Raji (cell line): ENCODE results near the gene TCEAL1.

Experiments
- POLR2A ChIP-seq: IDR thresholded peaks from 2 replicates; pipeline ENCODE4 v1.6.1; 2011; ENCODE audit warnings: low read depth, low read length, control low read depth; ENCODE audit not compliant: insufficient read depth

Gene TCEAL1

GRCh38 chrX:103626855-103627254 lies 1.9 kb upstream of the TCEAL1 start:
- TF ChIP-seq POLR2A = no peak

- no peak for TF ChIP-seq POLR2A
Measured at GRCh38 chrX:103629318-103630170, 769 bp downstream of the TCEAL1 start.

DNA sequence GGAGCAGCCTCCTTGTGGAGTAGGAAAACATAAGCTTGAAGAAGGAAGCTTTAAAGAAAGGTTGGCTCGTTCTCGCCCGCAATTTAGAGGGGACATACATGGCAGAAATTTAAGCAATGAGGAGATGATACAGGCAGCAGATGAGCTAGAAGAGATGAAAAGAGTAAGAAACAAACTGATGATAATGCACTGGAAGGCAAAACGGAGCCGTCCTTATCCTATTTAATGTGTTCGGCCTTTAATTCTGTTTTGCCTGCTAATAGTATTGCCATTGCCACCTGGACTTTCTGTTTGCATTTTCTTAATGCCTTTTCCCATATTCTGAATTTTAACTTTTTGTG lies 1.4 kb downstream of the TCEAL1 start:
- no peak for TF ChIP-seq POLR2A

DNA sequence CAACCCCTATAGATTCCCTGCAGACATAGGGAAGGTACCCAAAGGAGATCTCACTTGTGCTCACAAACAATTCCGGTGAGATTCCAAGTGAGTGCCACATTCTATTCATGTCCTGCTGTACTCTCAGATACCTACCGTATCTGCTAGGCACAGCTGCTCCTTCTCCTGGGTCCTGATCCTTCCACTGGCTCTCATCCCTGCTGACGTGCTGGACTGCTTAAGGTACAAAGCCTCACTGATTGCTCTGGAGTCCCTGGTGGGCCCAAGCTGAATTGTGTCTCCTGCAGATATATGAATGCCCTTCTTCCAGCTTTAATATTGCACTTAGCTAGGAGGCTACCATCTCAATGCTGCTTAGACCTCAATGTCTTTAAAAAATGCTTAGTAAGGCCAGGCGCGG lies 2.4 kb downstream of the TCEAL1 start:
- no peak for TF ChIP-seq POLR2A

- TF ChIP-seq POLR2A = no peak
Measured at GRCh38 chrX:103635436-103635835, 6.7 kb downstream of the TCEAL1 start.

- no peak for TF ChIP-seq POLR2A
Measured at GRCh38 chrX:103637604-103638338, 9.0 kb downstream of the TCEAL1 start.

DNA sequence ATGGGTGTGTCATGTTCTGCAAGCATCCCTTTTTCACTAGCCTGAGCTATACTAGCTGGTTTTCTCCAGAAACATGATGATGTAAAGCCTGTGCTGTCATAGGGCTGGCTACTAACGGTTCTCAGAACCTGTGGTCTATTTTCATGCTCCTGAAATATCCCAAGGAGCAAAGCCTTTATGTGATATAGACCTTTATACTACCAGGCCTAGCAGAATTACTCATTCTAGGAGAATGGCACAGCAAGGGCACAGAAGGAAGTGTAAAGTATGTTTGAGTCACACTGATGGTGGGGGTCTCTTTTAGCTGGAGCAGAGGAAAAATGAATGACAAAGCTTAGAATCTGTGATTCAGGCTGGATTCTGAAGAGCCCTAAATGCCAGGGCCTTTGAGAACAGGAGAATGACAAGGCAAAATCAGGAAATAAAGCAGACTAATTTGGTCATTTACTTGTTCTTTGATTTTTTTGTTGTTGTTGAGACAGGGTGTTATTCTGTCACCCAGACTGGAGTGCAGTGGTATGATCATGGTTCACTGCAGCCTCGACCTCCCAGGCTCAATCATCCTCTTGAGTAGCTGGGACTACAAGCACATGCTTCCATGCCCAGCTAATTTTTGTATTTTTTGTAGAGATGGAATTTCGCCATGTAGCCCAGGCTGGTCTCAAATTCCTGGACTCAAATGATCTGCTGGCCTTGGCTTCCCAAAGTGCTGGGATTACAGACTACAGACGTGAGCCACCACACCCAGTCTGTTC lies 11.8 kb downstream of the TCEAL1 start:
- no peak for TF ChIP-seq POLR2A

DNA sequence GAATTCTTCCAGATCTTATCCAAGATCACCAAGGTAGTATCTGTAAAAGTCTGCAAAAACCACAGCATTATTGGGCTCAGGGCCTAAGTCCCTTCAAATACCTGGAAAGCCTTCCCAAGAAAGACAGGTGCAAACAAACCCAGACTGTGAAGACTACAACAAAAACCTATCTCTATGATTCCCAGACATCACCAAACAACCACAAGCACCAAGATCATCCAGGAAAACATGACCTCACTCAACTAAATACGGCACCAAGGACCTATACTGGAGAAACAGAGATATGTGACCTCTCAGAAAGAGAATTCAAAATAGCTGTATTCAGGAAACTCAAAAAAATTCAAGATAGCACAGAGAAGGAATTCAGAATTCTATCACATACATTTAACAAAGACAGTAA lies 15.3 kb downstream of the TCEAL1 start:
- no peak for TF ChIP-seq POLR2A

- TF ChIP-seq POLR2A = no peak
Measured at GRCh38 chrX:103647630-103648029, 18.9 kb downstream of the TCEAL1 start.

DNA sequence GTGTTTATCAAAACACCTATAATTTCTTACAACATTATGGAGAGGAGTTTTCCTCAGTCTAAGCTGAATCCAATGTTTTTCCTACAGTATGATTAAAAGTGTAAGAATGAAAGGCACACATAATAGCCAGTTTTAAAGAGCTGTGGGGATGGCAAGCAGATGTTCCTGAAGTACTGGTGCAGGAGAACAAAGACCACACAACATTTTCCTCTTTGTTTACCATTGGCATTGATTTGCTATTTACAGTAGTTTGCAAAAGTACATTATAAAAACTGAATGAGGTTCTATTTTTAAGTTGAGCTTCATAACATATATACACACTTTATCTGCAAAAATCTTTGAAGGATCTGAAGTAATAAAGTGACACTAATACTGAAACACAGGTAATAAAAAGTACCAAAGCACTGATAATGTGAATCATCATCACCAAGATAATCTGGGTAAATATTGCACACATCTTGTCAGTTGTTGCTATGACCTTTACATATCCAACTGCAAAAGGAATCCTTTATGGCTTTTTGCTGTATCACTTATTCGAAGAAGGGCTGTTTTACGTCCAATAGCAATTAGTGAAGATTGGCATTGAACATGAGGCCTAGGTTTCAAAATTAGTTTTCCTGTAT lies 22.5 kb downstream of the TCEAL1 start:
- TF ChIP-seq POLR2A = no peak

GRCh38 chrX:103656617-103657016 lies 27.8 kb downstream of the TCEAL1 start:
- no peak for TF ChIP-seq POLR2A

- TF ChIP-seq POLR2A = no peak
Measured at GRCh38 chrX:103658681-103659433, 30.1 kb downstream of the TCEAL1 start.

DNA sequence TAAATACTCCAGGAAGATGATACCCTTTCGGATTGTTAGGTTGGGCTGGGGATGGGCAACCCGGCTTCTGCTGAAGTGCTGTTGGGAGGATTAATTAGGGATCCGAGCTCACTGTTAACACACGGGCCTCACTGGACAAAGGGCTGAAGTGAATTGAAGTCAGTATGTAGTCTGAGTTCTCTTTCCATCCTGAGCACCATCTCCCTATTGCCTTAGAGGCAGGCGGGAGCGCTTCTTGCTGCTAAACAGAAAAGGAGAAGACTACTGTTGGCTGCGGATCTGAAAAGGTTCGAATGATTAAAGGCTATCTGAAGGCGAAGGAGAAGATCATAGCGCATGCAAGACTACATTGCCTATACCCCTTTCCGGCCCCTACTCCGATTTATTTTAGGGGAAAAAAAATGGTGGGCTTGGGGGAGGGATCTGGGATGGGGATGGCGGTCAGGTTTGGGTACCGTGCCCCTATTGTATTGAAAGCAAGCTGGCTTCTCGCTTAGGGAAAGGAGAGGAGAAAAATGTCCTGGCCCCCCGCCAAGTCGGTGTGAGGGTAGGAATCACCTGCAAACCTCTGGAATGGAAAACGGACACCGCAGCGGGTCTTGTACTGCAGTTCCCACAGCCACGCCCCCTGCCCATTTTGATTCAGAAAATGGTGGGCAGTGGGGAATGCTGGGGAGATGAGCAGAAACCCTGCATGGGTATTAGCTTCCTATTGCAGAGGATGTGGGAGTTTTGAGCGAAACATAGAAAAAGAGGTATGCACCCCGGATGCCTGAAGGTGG lies 35.4 kb downstream of the TCEAL1 start:
- no peak for TF ChIP-seq POLR2A

DNA sequence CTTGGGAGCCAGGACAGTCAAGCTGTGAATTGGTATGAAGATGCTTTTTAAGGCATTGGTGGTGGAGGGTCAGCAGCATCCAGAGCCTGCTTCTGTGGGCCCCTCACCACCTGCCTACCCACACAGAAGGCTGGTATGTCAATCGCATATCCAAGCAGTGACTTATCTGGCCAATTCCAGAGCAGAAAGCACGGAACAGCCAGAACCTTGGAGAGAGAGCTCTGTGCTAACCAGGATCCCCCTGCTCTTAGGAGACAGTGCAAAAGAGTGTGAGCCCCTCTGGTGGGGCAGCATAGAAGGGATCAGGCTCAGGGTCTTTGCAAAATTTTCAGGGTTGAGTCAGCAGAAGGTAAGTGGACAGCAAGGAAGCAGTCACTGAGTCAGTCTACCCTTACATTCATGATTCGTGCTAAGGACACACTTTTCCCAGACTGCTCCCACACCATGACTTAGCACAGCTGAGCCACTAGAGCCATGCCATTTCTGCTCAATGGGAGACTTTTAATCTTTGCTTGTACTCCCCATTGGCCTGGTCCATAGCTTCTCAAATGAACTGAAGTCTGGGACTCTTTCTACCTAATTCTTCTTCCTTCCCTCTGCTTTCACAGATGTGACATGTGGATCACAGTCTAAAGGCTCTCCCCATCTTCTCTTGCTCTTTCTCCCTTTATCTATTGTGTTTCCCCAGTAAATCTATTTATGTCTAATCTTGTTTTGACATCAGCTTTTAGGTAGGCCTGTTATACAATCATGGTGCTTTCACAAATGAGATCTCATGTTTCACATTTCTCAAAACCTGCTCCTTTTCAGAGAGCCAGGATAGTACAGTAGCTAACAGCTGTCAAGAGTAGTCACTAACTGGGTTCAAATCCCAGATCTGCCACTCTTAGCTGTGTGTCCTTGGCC lies 37.7 kb downstream of the TCEAL1 start:
- no peak for TF ChIP-seq POLR2A
